K562 (cell line): ENCODE results near the gene ABHD17B. TPM values are rescaled to one million over a fixed set of nuclear protein-coding genes. Genes with fewer than 3 reads are reported as not detected.

Source experiments
- ATAC-seq: fragments of 200-7000 bp; cut with Tn5 transposase; 3 replicates; pipeline ENCODE4 v1.9.1; 2020; ENCODE audit warnings: moderate library complexity
- BruUV-seq: library from RNA; stranded (reverse); fragments of 400-500 nt; replicated peaks from 2 replicates; lab custom pipeline; 2021; lab: Mats Ljungman, UMichigan
- CTCF ChIA-PET: fragments of 300-600 bp; formaldehyde crosslinking; extraction: SDS; loops from one replicate; lab custom pipeline; 2021; ENCODE audit warnings: low intra/inter-chr PET ratio; lab: Yijun Ruan, JAX
- POLR2A ChIA-PET: fragments of 300-600, 350-650 bp; sonication (Branson Sonifier 250); formaldehyde crosslinking; extraction: SDS; loops from one replicate; lab custom pipeline; 2021; ENCODE audit warnings: antibody characterized with exemption, inconsistent platforms; lab: Yijun Ruan, JAX
- DNase-seq, 4 experiments: peaks; one replicate each; pipeline versions ENCODE4 v3.0.0 to v3.0.0-alpha.2; 2011 to 2018; ENCODE audit warnings: low spot score in 3 of 4, mixed read lengths in 3 of 4; ENCODE audit errors: extremely low read depth in 1 of 4
- FAIRE-seq: peaks from 2 replicates; lab custom pipeline; 2011; peaks lifted over from hg19 to GRCh38; lab: Jason Lieb, UNC
- H2AFZ ChIP-seq: 2 replicates; pipeline ENCODE4 v1.6.0; 2011; ENCODE audit warnings: low read depth, low read length, control low read depth, inconsistent platforms
- H3K27ac ChIP-seq: fragments of 200-600 bp; 3 replicates; pipeline ENCODE4 v1.8.0; 2011; ENCODE audit warnings: low read depth, mild to moderate bottlenecking, control low read depth, inconsistent platforms, low read length, moderate library complexity, mixed read lengths; ENCODE audit errors: extremely low read depth
- H3K27me3 ChIP-seq, 2 experiments: fragments of 300-600 bp in 1 of 2; 2 replicates in 1 of 2; 3 replicates in 1 of 2; pipeline versions ENCODE4 v1.6.0 to v1.8.0; 2011; ENCODE audit warnings: inconsistent platforms in 2 of 2, low read length in 2 of 2, mild to moderate bottlenecking in 1 of 2, mixed read lengths in 1 of 2, moderate library complexity in 1 of 2; ENCODE audit not compliant: control insufficient read depth in 2 of 2, insufficient read depth in 2 of 2
- H3K36me3 ChIP-seq: fragments of 300-600 bp; 3 replicates; pipeline ENCODE4 v1.8.0; 2011; ENCODE audit warnings: mild to moderate bottlenecking, low read length, inconsistent platforms; ENCODE audit not compliant: control insufficient read depth, insufficient read depth
- H3K4me1 ChIP-seq, 2 experiments: fragments of 200-600 bp in 1 of 2; replicated peaks in 1 of 2; 2 replicates in 1 of 2; 3 replicates in 1 of 2; pipeline versions ENCODE4 v1.5.1 to v1.8.0; 2011; ENCODE audit warnings: inconsistent platforms in 2 of 2, low read length in 2 of 2, mild to moderate bottlenecking in 1 of 2, mixed read lengths in 1 of 2, moderate library complexity in 1 of 2; ENCODE audit not compliant: control insufficient read depth in 2 of 2, insufficient read depth in 2 of 2
- H3K4me2 ChIP-seq: 2 replicates; pipeline ENCODE4 v1.6.1; 2011; ENCODE audit warnings: low read length, control low read depth, inconsistent platforms, mixed read lengths; ENCODE audit not compliant: insufficient read depth
- H3K4me3 ChIP-seq: fragments of 200-600 bp; sonication (generic), shearing (Covaris generic); 2 replicates; pipeline ENCODE4 v1.5.1; 2016; ENCODE audit warnings: control low read depth, inconsistent platforms
- H3K79me2 ChIP-seq: fragments of 200-600 bp; 3 replicates; pipeline ENCODE4 v1.8.0; 2011; ENCODE audit warnings: low read length, inconsistent platforms; ENCODE audit not compliant: control insufficient read depth, insufficient read depth
- H3K9ac ChIP-seq, 2 experiments: 2 replicates each; pipeline versions ENCODE4 v1.6.0 to v1.6.1; 2011; ENCODE audit warnings: low read depth in 2 of 2, low read length in 2 of 2, control low read depth in 1 of 2, inconsistent platforms in 1 of 2, mild to moderate bottlenecking in 1 of 2, mixed read lengths in 1 of 2; ENCODE audit not compliant: insufficient read depth in 1 of 2
- H3K9me1 ChIP-seq: one replicate; pipeline ENCODE4 v1.6.0; 2011; ENCODE audit warnings: inconsistent platforms, mild to moderate bottlenecking, low read length, moderate library complexity; ENCODE audit not compliant: control insufficient read depth, insufficient read depth
- H3K9me3 ChIP-seq: replicated peaks from 2 replicates; pipeline ENCODE4 v1.5.1; 2011; ENCODE audit warnings: low read depth, low read length, inconsistent platforms; ENCODE audit not compliant: control insufficient read depth, insufficient read depth
- H4K20me1 ChIP-seq: replicated peaks from 2 replicates; pipeline ENCODE4 v1.6.1; 2011; ENCODE audit warnings: low read length, inconsistent platforms, mixed read lengths; ENCODE audit not compliant: control insufficient read depth, insufficient read depth
- CREBBP ChIP-seq: IDR thresholded peaks from one replicate; pipeline ENCODE4 v1.6.1; 2012; ENCODE audit warnings: low read depth, mild to moderate bottlenecking, control low read depth, inconsistent platforms, low read length
- EP300 ChIP-seq: IDR thresholded peaks from 2 replicates; pipeline ENCODE4 v1.6.1; 2012; ENCODE audit warnings: low read length, improper control_type of control experiment
- ESRRA ChIP-seq: fragments of 450-650 bp; IDR thresholded peaks from 2 replicates; pipeline ENCODE4 v1.6.1; 2014; ENCODE audit warnings: low read depth, mild to moderate bottlenecking, moderate library complexity, borderline replicate concordance
- NBN ChIP-seq: fragments of 450-650 bp; IDR thresholded peaks from 2 replicates; pipeline ENCODE4 v1.6.1; 2016; ENCODE audit warnings: low read depth, mild to moderate bottlenecking
- POLR2B ChIP-seq: fragments of 450-650 bp; IDR thresholded peaks from 2 replicates; pipeline ENCODE4 v1.6.1; 2018; ENCODE audit warnings: low read depth; ENCODE audit not compliant: partially characterized antibody
- PTRF ChIP-seq: fragments of 450-650 bp; IDR thresholded peaks from 2 replicates; pipeline ENCODE4 v1.6.1; 2016; ENCODE audit warnings: mild to moderate bottlenecking, missing genetic modification characterization, missing compliant biosample characterization
- RAD21 ChIP-seq, 2 experiments: fragments of 250-450 bp in 1 of 2; fragments of 450-650 bp in 1 of 2; sonication (Bioruptor Pico) in 1 of 2; formaldehyde crosslinking in 1 of 2; IDR thresholded peaks in 1 of 2; conservative IDR thresholded peaks in 1 of 2; 2 replicates each; pipeline versions ENCODE4 v1.4.0 to v1.8.0; 2020 to 2022; ENCODE audit warnings: mild to moderate bottlenecking in 2 of 2, moderate library complexity in 1 of 2
- RBM34 ChIP-seq: fragments of 200-400 bp; formaldehyde crosslinking; IDR thresholded peaks from 2 replicates; pipeline ENCODE4 v1.6.1; 2018; ENCODE audit warnings: low read length, borderline replicate concordance; ENCODE audit not compliant: insufficient read depth
- RFX5 ChIP-seq: IDR thresholded peaks from 2 replicates; pipeline ENCODE4 v1.6.1; 2011; ENCODE audit warnings: low read depth, mild to moderate bottlenecking, improper control_type of control experiment, low read length
- ZC3H8 ChIP-seq: fragments of 450-650 bp; IDR thresholded peaks from 2 replicates; pipeline ENCODE4 v1.6.1; 2017
- ZNF263 ChIP-seq: sonication (generic); formaldehyde crosslinking; IDR thresholded peaks from 2 replicates; pipeline ENCODE4 v1.8.0; 2022; ENCODE audit warnings: mild to moderate bottlenecking, missing genetic modification reagents, borderline replicate concordance
- WGBS: fragments of 100-300 bp; shearing (Covaris generic); methylation state at CpG from one replicate; pipeline ENCODE4 v1.1.6; 2016; ENCODE audit warnings: low coverage, mixed read lengths; ENCODE audit not compliant: insufficient coverage; ENCODE audit errors: missing lambda C conversion rate; 5-methylcytosine and 5-hydroxymethylcytosine counted together
- in situ Hi-C: fragments of 300-500 bp; cut with MboI; formaldehyde crosslinking; loops from 4 replicates; pipeline ENCODE4 v1.15.0; 2018; ENCODE audit warnings: inconsistent platforms, mixed read lengths
- intact Hi-C: fragments of 100-400 bp; cut with micrococcal nuclease; formaldehyde crosslinking; loops from 2 replicates; pipeline ENCODE4 v1.14.2; 2022
- polyA plus RNA-seq, 8 experiments: library from polyadenylated mRNA; depleted of rRNA in 4 of 8; stranded (reverse) in 5 of 8; unstranded in 3 of 8; fragments of >200 nt; fragmentation: Nextera tagmentation in 2 of 8; fragmentation: Illumina TruSeq in 1 of 8; extraction: Ambion mirVana in 2 of 8; extraction: Trizol in 1 of 8; gene quantifications; 2 replicates each; pipeline versions ENCODE4 v1.2.1 to v1.2.3, GENCODE V29; 2011 to 2014; ENCODE audit warnings: inconsistent platforms in 1 of 8, missing spikeins in 1 of 8
- total RNA-seq, 7 experiments: library from RNA; depleted of rRNA in 6 of 7; stranded (reverse); fragments of >200 nt in 6 of 7; fragmentation: Illumina TruSeq in 2 of 7; extraction: Trizol in 2 of 7; gene quantifications; 2 replicates each; pipeline versions ENCODE4 v1.2.1 to v1.2.3, GENCODE V29; 2011 to 2021; ENCODE audit warnings: low replicate concordance in 1 of 7
- TF ChIP-seq, protein P1 (sequence below): fragments of 250-450 bp; sonication (Bioruptor Pico); IDR thresholded peaks from 2 replicates; pipeline ENCODE4 v1.5.0; 2021

ABHD17B gene
- total and polyA plus RNA-seq, 9 of the 15 experiments (the other 6 are each of a cell fraction or from before 2014, with no cell fraction given) = 1.9 to 13.4 (median 10.1) TPM

DNA sequence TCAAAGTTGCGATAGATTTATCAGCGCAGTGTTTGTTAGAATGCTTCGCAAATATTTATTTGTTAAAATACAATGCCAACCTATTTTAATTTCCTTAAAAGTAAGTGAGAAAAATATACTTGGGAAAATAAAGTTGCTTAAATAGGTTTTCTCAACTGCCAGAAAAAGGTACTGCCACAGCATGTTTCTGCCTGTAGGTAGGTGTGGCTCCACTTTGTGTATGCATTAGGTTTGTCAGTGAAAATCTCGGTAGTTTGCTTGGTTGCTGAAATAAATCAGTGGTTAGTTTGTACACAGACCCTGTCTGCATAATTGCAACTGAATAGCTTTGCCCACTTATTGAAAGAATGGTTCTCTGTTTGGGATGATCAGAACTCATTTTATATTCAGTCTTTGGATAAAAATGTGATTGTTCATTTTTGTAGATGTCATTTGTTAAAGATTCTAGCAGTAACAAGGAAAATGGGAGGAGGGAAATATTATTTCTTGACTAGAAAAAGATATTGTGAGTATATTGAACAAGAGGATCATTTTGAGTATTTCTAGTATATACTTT, 26.2 kb upstream of the ABHD17B start:
- Histone ChIP-seq H3K9ac (no peak overlapping the region), H3K4me2 (no peak overlapping the region)
- intact Hi-C loops = no loop called here
- TF ChIP-seq RBM34 (no peak), ZNF263 (CRISPR knock-in tag) (no peak), ZC3H8 (no peak), PTRF (tag) (no peak), NBN (no peak), RFX5 (no peak), POLR2B (no peak), ESRRA (no peak), RAD21 (CRISPR knock-in tag; conservative IDR thresholded peaks at IDR 0.05 in 1 of 2, IDR thresholded peaks at IDR 0.05 in 1 of 2) (no peak), CREBBP (no peak), EP300 (no peak)
- TF ChIP-seq, protein P1, sequence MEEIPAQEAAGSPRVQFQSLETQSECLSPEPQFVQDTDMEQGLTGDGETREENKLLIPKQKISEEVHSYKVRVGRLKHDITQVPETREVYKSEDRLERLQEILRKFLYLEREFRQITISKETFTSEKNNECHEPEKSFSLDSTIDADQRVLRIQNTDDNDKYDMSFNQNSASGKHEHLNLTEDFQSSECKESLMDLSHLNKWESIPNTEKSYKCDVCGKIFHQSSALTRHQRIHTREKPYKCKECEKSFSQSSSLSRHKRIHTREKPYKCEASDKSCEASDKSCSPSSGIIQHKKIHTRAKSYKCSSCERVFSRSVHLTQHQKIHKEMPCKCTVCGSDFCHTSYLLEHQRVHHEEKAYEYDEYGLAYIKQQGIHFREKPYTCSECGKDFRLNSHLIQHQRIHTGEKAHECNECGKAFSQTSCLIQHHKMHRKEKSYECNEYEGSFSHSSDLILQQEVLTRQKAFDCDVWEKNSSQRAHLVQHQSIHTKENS (CRISPR knock-in tag) = no peak
- TF ChIP-seq, all 486 proteins: peak for 0
- Histone ChIP-seq H3K79me2 (0 out of 3 replicates have a peak, but pooled peaks cover under 1% of the 10 kb centered on the region), H3K9me3 (no peaks in the 10 kb centered on the region), H3K9me1 (no peaks in the 10 kb centered on the region), H3K27ac (no peak overlapping the region), H4K20me1 (no peaks in the 10 kb centered on the region), H2AFZ (no peak overlapping the region), H3K4me1 (no peaks in the 10 kb centered on the region), H3K27me3 (no peaks in the 10 kb centered on the region), H3K4me3 (no peak overlapping the region), H3K36me3 (no peaks in the 10 kb centered on the region)
- DNase-seq (no peak), FAIRE-seq (no peak), ATAC-seq (no peak)
- BruUV-seq = no TSS peak
- in situ Hi-C loops = no loop called here
- WGBS = 85% methylated on average over 4 of the region's 4 CpGs
- POLR2A ChIA-PET = no interaction called here
- CTCF ChIA-PET = no interaction called here
